SK-N-DZ (cell line): ENCODE data around the gene PUM2.
A peak's percentile ranks its signal among the peaks of the same experiment; 100 is the strongest.

Experiments
- DNase-seq: peaks from one replicate; pipeline ENCODE4 v3.0.0-alpha.2; 2015; ENCODE audit warnings: low spot score

Gene PUM2

GRCh38 chr2:20343128-20343527 is 7.5 kb downstream of the PUM2 start:
- no peak for DNase-seq

GRCh38 chr2:20339012-20339411 is 11.6 kb downstream of the PUM2 start:
- DNase-seq, result no peak

DNA sequence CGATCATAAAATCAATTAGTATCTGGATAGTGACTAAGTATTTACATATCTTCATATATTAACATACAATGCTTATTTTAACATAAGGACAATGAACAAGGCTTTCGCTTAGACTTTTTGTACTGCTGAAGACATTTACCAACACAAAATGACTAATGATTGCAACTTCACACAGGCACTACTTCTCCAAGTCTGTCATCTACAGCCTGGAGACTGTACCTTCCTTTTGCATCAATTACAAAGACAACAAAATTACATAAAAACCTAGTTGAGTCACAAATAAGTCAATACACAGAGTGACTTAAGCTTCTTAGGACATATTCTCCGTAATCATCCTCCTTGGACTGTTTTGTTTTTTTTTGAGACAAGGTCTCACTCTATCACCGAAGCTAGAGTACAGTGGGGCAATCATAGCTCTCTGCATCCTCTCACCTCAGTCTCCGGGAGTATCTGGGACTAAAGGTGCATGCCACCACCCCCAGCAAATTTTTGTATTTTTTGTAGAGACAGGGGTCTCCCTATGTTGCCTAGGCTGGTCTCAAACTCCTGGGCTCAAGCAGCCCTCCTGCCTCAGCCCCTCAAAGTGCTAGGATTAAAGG is 15.9 kb downstream of the PUM2 start:
- no peak for DNase-seq

GRCh38 chr2:20333738-20334137 is 16.9 kb downstream of the PUM2 start:
- no peak for DNase-seq

GRCh38 chr2:20330192-20330591 is 20.5 kb downstream of the PUM2 start:
- DNase-seq, result no peak

- no peak for DNase-seq
Observed at GRCh38 chr2:20327370-20327769, 23.3 kb downstream of the PUM2 start.

- DNase-seq, result peak; percentile 59
Observed at GRCh38 chr2:20326163-20326780, 24.4 kb downstream of the PUM2 start.

DNA sequence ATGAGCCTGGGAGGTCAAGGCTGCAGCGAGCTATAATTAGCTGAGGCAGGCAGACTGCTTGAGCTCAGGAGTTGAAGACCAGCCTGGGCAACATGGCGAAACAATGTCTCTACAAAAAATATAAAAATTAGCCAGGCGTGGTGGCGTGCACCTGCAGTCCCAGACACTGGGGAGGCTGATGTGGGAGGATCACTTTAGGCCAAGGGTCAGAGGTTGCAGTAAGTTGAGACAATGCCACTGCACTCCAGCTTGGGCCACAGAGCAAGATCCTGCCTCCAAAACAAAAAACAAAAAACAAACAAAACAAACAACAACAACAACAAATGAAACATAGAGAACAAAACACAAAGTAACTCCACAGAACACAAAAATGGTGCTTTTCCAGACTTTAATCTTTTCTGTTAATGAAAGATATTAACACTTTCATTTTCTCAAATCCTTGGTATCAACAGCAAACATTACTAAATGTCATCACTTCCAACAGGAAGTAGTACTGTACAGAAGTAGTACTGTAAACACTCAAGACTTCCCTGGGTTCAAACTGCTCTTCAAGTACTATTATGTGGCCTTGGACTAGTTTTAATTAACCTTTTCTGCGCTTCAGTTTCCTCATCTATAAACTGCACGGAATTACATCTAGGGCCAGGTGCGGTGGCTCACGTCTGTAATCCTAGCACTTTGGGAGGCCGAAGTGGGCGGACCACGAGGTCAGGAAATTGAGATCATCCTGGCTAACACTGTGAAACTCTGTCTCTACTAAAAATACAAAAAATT is 27.9 kb downstream of the PUM2 start:
- DNase-seq, result no peak

DNA sequence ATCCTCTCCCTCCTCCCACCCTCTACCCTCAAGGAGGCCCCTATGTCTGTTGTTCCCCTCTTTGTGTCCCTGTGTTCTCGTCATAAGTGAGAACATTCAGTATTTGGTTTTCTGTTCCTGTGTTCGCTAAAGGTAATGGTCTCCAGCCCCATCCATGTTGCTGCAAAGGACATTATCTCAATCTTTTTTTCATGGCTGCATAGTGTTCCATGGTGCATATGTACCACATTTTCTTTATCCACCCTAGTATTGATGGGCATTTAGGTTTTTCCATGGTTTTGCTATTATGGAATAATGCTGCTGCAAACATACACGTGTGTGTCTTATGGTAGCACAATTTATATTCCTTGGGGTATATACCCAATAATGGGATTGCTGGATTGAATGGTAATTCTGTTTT is 33.0 kb downstream of the PUM2 start:
- no peak for DNase-seq

- DNase-seq, result no peak
Observed at GRCh38 chr2:20317197-20317596, 33.4 kb downstream of the PUM2 start.

- DNase-seq, result no peak
Observed at GRCh38 chr2:20314562-20315501, 35.8 kb downstream of the PUM2 start.

GRCh38 chr2:20313659-20314058 is 37.0 kb downstream of the PUM2 start:
- DNase-seq, result no peak

DNA sequence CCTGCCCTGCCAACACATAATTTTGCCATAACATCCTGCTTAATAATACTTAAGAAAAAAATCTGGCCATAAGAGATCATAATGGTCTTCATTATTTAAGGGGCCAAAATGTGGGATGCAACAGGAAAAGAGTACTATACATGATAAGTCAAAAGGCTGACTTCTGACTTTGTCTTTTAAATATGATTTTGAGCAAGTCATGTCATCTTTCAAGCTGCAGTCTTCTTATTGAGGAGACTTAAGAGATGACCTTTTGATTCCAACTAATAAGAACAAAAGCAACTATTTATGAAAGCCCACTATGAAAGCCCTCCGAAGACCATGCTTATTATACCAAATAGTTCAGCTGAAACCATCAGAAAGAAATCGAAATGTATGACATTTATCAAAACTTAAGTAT is 41.6 kb downstream of the PUM2 start:
- no peak for DNase-seq

DNA sequence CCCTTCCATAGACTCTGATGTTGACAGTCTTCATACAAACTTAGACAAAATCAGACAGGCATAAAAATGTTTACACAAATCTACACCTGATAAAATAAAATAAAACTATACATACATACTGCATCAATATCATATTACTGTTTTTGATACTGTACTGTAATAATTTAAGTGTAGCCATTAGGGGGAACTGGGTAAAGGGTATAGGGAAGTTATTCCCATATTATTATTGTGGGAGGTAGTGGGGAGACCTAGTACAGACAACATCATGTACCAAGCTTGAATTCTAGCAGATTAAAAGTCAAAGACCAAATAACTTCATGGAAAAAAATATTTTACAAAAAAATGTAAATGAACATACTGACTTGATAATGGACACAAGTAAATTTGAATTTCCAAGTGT is 43.3 kb downstream of the PUM2 start:
- no peak for DNase-seq

DNA sequence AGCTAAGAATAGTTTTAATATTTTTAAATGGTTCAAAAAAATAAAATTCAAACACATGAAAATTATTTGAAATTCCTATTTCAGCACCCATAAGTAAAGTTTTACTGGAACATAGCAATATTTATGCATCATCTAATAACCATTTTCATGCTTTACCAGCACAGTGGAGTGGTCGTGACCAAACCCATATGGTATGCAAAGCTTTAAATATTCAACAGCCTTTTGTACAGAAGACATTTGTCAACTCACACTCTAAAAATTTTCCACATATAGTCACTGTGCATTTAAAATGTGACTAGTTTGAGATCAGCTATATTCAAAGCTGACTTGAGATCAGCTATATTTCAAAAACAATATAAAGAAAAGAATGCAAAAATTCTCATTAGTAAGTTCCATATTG is 46.2 kb downstream of the PUM2 start:
- DNase-seq, result no peak

GRCh38 chr2:20303966-20304365 is 46.7 kb downstream of the PUM2 start:
- no peak for DNase-seq

DNA sequence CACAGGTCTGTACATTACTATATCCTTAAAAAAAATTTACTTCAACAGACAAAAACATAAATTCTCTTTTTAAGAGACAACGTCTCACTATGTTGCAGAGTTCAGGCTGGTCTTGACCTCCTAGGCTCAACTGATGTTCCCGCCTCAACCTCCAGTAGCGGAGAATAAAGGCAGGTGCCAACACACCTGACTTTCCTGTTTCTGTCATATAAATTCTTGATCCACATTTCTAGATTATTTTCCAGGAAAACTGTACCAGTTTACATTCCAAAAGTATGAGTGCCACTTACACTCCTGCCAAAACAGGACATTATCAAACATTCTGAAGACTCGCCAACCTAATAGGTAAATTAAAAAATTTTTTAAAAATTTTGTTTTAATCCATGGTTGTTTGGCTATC is 48.6 kb downstream of the PUM2 start:
- no peak for DNase-seq

DNA sequence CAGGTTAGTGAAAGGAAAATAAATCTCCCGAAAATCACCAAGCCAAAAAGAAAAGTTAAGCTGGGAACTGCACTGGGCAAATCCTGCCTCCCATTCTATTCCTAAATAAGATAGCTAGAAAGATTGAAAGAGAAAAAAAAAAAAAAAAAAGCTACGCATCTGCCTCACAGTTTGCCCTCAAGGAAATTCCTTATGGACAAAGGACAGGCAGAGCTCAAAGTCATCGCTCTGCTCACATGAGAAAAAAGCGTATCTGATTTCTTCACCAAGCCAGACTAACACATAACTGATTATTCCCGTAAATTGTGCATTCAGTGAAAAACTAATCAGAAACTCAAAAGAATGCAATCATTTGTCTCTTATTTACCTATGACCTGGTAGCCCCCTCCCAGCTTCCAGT is 50.0 kb downstream of the PUM2 start:
- no peak for DNase-seq

- no peak for DNase-seq
Observed at GRCh38 chr2:20299113-20299512, 51.5 kb downstream of the PUM2 start.

GRCh38 chr2:20294231-20294630 is 56.4 kb downstream of the PUM2 start:
- DNase-seq, result no peak

GRCh38 chr2:20292984-20293383 is 57.7 kb downstream of the PUM2 start:
- DNase-seq, result no peak

GRCh38 chr2:20291846-20292408 is 58.7 kb downstream of the PUM2 start:
- no peak for DNase-seq
